HG03064 (cell line): ENCODE measurements around the gene CACNA1S.
A peak's percentile ranks its signal among the peaks of the same experiment; 100 is the strongest.

Experiments
- ATAC-seq: cut with Tn5 transposase; IDR thresholded peaks from one replicate; pipeline ENCODE4 v1.9.1; 2021; ENCODE audit warnings: low read depth; ENCODE audit not compliant: unreplicated experiment

CACNA1S gene

GRCh38 chr1:201039876-201040275, 72.3 kb downstream of the CACNA1S start:
- no peak for ATAC-seq

- no peak for ATAC-seq
Observed at GRCh38 chr1:201039418-201039817, 72.8 kb downstream of the CACNA1S start.

GRCh38 chr1:201038186-201038876, 73.9 kb downstream of the CACNA1S start:
- no peak for ATAC-seq

- no peak for ATAC-seq
Observed at GRCh38 chr1:201036188-201036842, 75.9 kb downstream of the CACNA1S start.

GRCh38 chr1:201034671-201035070, 77.6 kb downstream of the CACNA1S start:
- no peak for ATAC-seq

GRCh38 chr1:201032408-201032807, 79.8 kb downstream of the CACNA1S start:
- no peak for ATAC-seq

GRCh38 chr1:201028461-201028889, 83.8 kb downstream of the CACNA1S start:
- no peak for ATAC-seq

GRCh38 chr1:201026836-201027235, 85.4 kb downstream of the CACNA1S start:
- no peak for ATAC-seq

- no peak for ATAC-seq
Observed at GRCh38 chr1:201026234-201026633, 86.0 kb downstream of the CACNA1S start.

GRCh38 chr1:201025571-201026002, 86.6 kb downstream of the CACNA1S start:
- ATAC-seq: no peak

GRCh38 chr1:201024625-201024998, 87.6 kb downstream of the CACNA1S start:
- no peak for ATAC-seq

- no peak for ATAC-seq
Observed at GRCh38 chr1:201023920-201024624, 88.2 kb downstream of the CACNA1S start.

- ATAC-seq: peak; percentile 51
Observed at GRCh38 chr1:201023517-201023902, 88.7 kb downstream of the CACNA1S start, which contains the start of gene KIF21B. Gene KIF21B, minus strand, starts transcription at chr1:201023714. Its CDS starts 331 bp downstream, at chr1:201023383.

GRCh38 chr1:201022820-201023516, 89.3 kb downstream of the CACNA1S start:
- no peak for ATAC-seq

- no peak for ATAC-seq
Observed at GRCh38 chr1:201022493-201022819, 89.8 kb downstream of the CACNA1S start.

GRCh38 chr1:201021630-201022492, 90.4 kb downstream of the CACNA1S start:
- no peak for ATAC-seq

GRCh38 chr1:201020721-201021629, 91.3 kb downstream of the CACNA1S start:
- ATAC-seq: no peak

GRCh38 chr1:201020040-201020591, 92.1 kb downstream of the CACNA1S start:
- no peak for ATAC-seq
